Activated CD4-positive, alpha-beta T cell treated with anti-CD3 and anti-CD28 coated beads, Interleukin-10, Interleukin-2, amounts not matched to agents 100 ng/mL and 50 ng/mL, durations not matched to agents 16 hours and 8 hours (primary cell): Measurements from ENCODE around the gene PNMA8B.
"Not testable (repeated sequence)": the region's sequence is repeated elsewhere in the genome, so short reads cannot be mapped to it uniquely, and the experiment has no call there.

Experiments used
- DNase-seq: peaks from one replicate; pipeline ENCODE4 v3.0.0-alpha.2; 2020

Gene PNMA8B

GRCh38 chr19:46495786-46496099 is at the start of gene PNMA8B:
Gene PNMA8B (minus strand): TSS chr19:46495867. CDS start chr19:46495465, 402 bp downstream.
- peak; percentile 37 for DNase-seq

- no peak for DNase-seq
Observed at GRCh38 chr19:46544651-46545050, 49.0 kb upstream of the PNMA8B start.

- peak; percentile 71 for DNase-seq
Observed at GRCh38 chr19:46542428-46543230, 47.0 kb upstream of the PNMA8B start.

GRCh38 chr19:46537136-46538097 is 41.8 kb upstream of the PNMA8B start:
- peak; percentile 49 for DNase-seq

GRCh38 chr19:46536391-46536790 is 40.7 kb upstream of the PNMA8B start:
- no peak for DNase-seq

GRCh38 chr19:46533621-46534081 is 38.0 kb upstream of the PNMA8B start:
- no peak for DNase-seq

- no peak for DNase-seq
Observed at GRCh38 chr19:46533078-46533620, 37.5 kb upstream of the PNMA8B start.

- DNase-seq = no peak
Observed at GRCh38 chr19:46530636-46531035, 35.0 kb upstream of the PNMA8B start.

GRCh38 chr19:46529622-46530451 is 34.2 kb upstream of the PNMA8B start:
- peak; percentile 73 for DNase-seq

- no peak for DNase-seq
Observed at GRCh38 chr19:46528601-46529590, 33.2 kb upstream of the PNMA8B start.

GRCh38 chr19:46526801-46527200 is 31.1 kb upstream of the PNMA8B start:
- not testable (repeated sequence) for DNase-seq

GRCh38 chr19:46524308-46524707 is 28.6 kb upstream of the PNMA8B start:
- DNase-seq = peak; percentile 38

GRCh38 chr19:46522988-46523387 is 27.3 kb upstream of the PNMA8B start:
- peak; percentile 72 for DNase-seq

GRCh38 chr19:46521241-46521868 is 25.7 kb upstream of the PNMA8B start:
- no peak for DNase-seq

- DNase-seq = no peak
Observed at GRCh38 chr19:46520616-46521015, 24.9 kb upstream of the PNMA8B start.

- DNase-seq = no peak
Observed at GRCh38 chr19:46517471-46517870, 21.8 kb upstream of the PNMA8B start.

GRCh38 chr19:46515879-46516350 is 20.2 kb upstream of the PNMA8B start:
- peak; percentile 45 for DNase-seq

- DNase-seq = no peak
Observed at GRCh38 chr19:46515290-46515609, 19.6 kb upstream of the PNMA8B start.

- no peak for DNase-seq
Observed at GRCh38 chr19:46514589-46515289, 19.1 kb upstream of the PNMA8B start.
